HEK293 (cell line): ENCODE data around the gene ZNF48.

Experiments
- CTCF ChIA-PET: fragments of 350-600 bp; formaldehyde crosslinking; extraction: SDS; loops from one replicate; lab custom pipeline; 2021; ENCODE audit warnings: antibody characterized with exemption; lab: Yijun Ruan, JAX
- POLR2A ChIA-PET: fragments of 300-600 bp; formaldehyde crosslinking; extraction: SDS; loops from one replicate; lab custom pipeline; 2020; ENCODE audit warnings: antibody characterized with exemption, inconsistent platforms; lab: Yijun Ruan, JAX
- H3K27ac ChIP-seq: fragments of 200-500 bp; sonication (Bioruptor generic); 2 replicates; pipeline ENCODE4 v1.5.1; 2014; ENCODE audit warnings: low read depth, low read length, control low read depth, inconsistent platforms; ENCODE audit errors: extremely low read depth
- H3K36me3 ChIP-seq, 2 experiments: fragments of 200-500 bp in 1 of 2; sonication (Bioruptor generic) in 1 of 2; 1 replicate in 1 of 2; 2 replicates in 1 of 2; pipeline ENCODE4 v1.5.1; 2014 to 2017; ENCODE audit warnings: inconsistent platforms in 2 of 2, low read length in 2 of 2; ENCODE audit not compliant: control insufficient read depth in 2 of 2, insufficient read depth in 1 of 2
- H3K4me1 ChIP-seq: fragments of 200-500 bp; sonication (Bioruptor generic); 2 replicates; pipeline ENCODE4 v1.5.1; 2014; ENCODE audit warnings: mild to moderate bottlenecking, low read length, inconsistent platforms; ENCODE audit not compliant: control insufficient read depth, insufficient read depth
- H3K4me3 ChIP-seq: 2 replicates; pipeline ENCODE4 v1.5.1; 2011; ENCODE audit warnings: low read depth, mild to moderate bottlenecking, control low read depth, low read length, moderate library complexity
- H3K9me3 ChIP-seq: fragments of 200-500 bp; sonication (Bioruptor generic); 2 replicates; pipeline ENCODE4 v1.5.1; 2014; ENCODE audit warnings: low read depth, low read length, inconsistent platforms; ENCODE audit not compliant: control insufficient read depth, insufficient read depth
- CTCF ChIP-seq: fragments of 450-650 bp; formaldehyde crosslinking; IDR thresholded peaks from 2 replicates; pipeline ENCODE4 v1.5.1; 2016; ENCODE audit warnings: missing biosample characterization, missing genetic modification characterization
- INSM2 ChIP-seq: fragments of 450-650 bp; formaldehyde crosslinking; IDR thresholded peaks from 2 replicates; pipeline ENCODE4 v1.5.1; 2016; ENCODE audit warnings: missing biosample characterization, missing genetic modification characterization
- KLF17 ChIP-seq: fragments of 450-650 bp; formaldehyde crosslinking; IDR thresholded peaks from 2 replicates; pipeline ENCODE4 v1.5.1; 2016; ENCODE audit warnings: missing biosample characterization, missing genetic modification characterization
- PRDM1 ChIP-seq: fragments of 450-650 bp; formaldehyde crosslinking; IDR thresholded peaks from 2 replicates; pipeline ENCODE4; 2016; ENCODE audit warnings: missing biosample characterization, missing genetic modification characterization
- PRDM2 ChIP-seq: fragments of 450-650 bp; formaldehyde crosslinking; IDR thresholded peaks from 2 replicates; pipeline ENCODE4 v1.5.1; 2016; ENCODE audit warnings: missing biosample characterization, missing genetic modification characterization, borderline replicate concordance
- ZBTB6 ChIP-seq: fragments of 450-650 bp; formaldehyde crosslinking; IDR thresholded peaks from 2 replicates; pipeline ENCODE4 v1.5.1; 2017; ENCODE audit warnings: missing biosample characterization, missing genetic modification characterization
- ZNF175 ChIP-seq: fragments of 450-650 bp; formaldehyde crosslinking; IDR thresholded peaks from 2 replicates; pipeline ENCODE4 v1.5.1; 2016; ENCODE audit warnings: missing biosample characterization, missing genetic modification characterization
- ZNF18 ChIP-seq: fragments of 450-650 bp; formaldehyde crosslinking; IDR thresholded peaks from 2 replicates; pipeline ENCODE4 v1.5.1; 2016; ENCODE audit warnings: missing biosample characterization, missing genetic modification characterization
- ZNF341 ChIP-seq: fragments of 450-650 bp; formaldehyde crosslinking; IDR thresholded peaks from 2 replicates; pipeline ENCODE4; 2016; ENCODE audit warnings: low read depth, missing biosample characterization, missing genetic modification characterization
- ZNF37A ChIP-seq: fragments of 450-650 bp; IDR thresholded peaks from 2 replicates; pipeline ENCODE4 v1.5.1; 2018; ENCODE audit warnings: missing biosample characterization, missing genetic modification characterization
- ZNF394 ChIP-seq: fragments of 450-650 bp; formaldehyde crosslinking; IDR thresholded peaks from 2 replicates; pipeline ENCODE4 v1.5.1; 2016; ENCODE audit warnings: missing biosample characterization, missing genetic modification characterization, mild to moderate bottlenecking, moderate library complexity, borderline replicate concordance
- ZNF423 ChIP-seq: fragments of 450-650 bp; formaldehyde crosslinking; IDR thresholded peaks from 2 replicates; pipeline ENCODE4 v1.5.1; 2016; ENCODE audit warnings: missing biosample characterization, missing genetic modification characterization
- ZNF426 ChIP-seq: fragments of 450-650 bp; formaldehyde crosslinking; IDR thresholded peaks from 2 replicates; pipeline ENCODE4 v1.5.1; 2017; ENCODE audit warnings: missing biosample characterization, missing genetic modification characterization, mild to moderate bottlenecking, inconsistent platforms, moderate library complexity
- ZNF548 ChIP-seq: fragments of 450-650 bp; formaldehyde crosslinking; IDR thresholded peaks from 2 replicates; pipeline ENCODE4 v1.5.1; 2016; ENCODE audit warnings: missing biosample characterization, missing genetic modification characterization
- ZNF560 ChIP-seq: fragments of 450-650 bp; formaldehyde crosslinking; IDR thresholded peaks from 2 replicates; pipeline ENCODE4 v1.5.1; 2017; ENCODE audit warnings: missing biosample characterization, missing genetic modification characterization, borderline replicate concordance
- ZNF639 ChIP-seq: fragments of 450-650 bp; formaldehyde crosslinking; IDR thresholded peaks from 2 replicates; pipeline ENCODE4 v1.5.1; 2016; ENCODE audit warnings: missing biosample characterization, missing genetic modification characterization
- ZNF670 ChIP-seq: fragments of 450-650 bp; formaldehyde crosslinking; IDR thresholded peaks from 2 replicates; pipeline ENCODE4 v1.5.1; 2016; ENCODE audit warnings: missing biosample characterization, missing genetic modification characterization, low read depth
- ZSCAN18 ChIP-seq: fragments of 450-650 bp; formaldehyde crosslinking; IDR thresholded peaks from 2 replicates; pipeline ENCODE4 v1.5.1; 2016; ENCODE audit warnings: missing biosample characterization, missing genetic modification characterization

Gene ZNF48

GRCh38 chr16:30377812-30378235 is 17.4 kb upstream of the ZNF48 start (continued):
- TF ChIP-seq ZNF341: peak; percentile 76
- TF ChIP-seq KLF17 (tag by site-specific recombination): no peak
- no peak for TF ChIP-seq ZNF426
- no peak for TF ChIP-seq ZNF670
- no peak for TF ChIP-seq PRDM1
- no peak for TF ChIP-seq PRDM2
- TF ChIP-seq ZBTB6 (tag by site-specific recombination): no peak
- no peak for TF ChIP-seq ZNF423
- TF ChIP-seq ZSCAN18 (tag by site-specific recombination): no peak
- no peak for TF ChIP-seq ZNF639
- no peak for TF ChIP-seq ZNF548 (tag by site-specific recombination)

GRCh38 chr16:30378236-30379157 is 16.7 kb upstream of the ZNF48 start:
- Histone ChIP-seq H3K4me3 (peak overlapping the region; percentile 78), H3K36me3 (peaks cover 0 to 8% of the 10 kb centered on the region in 2 experiments; a peak in 1 of 3 replicates), H3K27ac (peak overlapping the region; percentile 97), H3K4me1 (no peaks in the 10 kb centered on the region), H3K9me3 (no peaks in the 10 kb centered on the region)
- ChIA-PET CTCF (interaction anchor here (0.7 to 1.5 kb wide), 6 partner anchors 9 to 280 kb away, joined by 3 to 5 read pairs (median 5); partner anchors contain the start of gene ZNF48), POLR2A (interaction anchor here (0.6 to 3.2 kb wide), 22 partner anchors 9 to 574 kb away, joined by 3 to 19 read pairs (median 3); partner anchors contain the start of genes CD2BP2, DCTPP1, FBRS and TAOK2)
- TF ChIP-seq ZNF394 (tag by site-specific recombination) (peak; percentile 48; the same call in 1 of the 2 replicates), ZNF560 (no peak), ZNF37A (tag by site-specific recombination) (no peak), INSM2 (tag by site-specific recombination) (peak; percentile 73; the same call in 1 of the 2 replicates), ZNF175 (tag by site-specific recombination) (no peak), CTCF (tag by site-specific recombination) (peak; percentile 92), ZNF18 (peak; percentile 76)
